Measurements from ENCODE around the gene UBE3B.
"Not testable (repeated sequence)": the region's sequence is repeated elsewhere in the genome, so short reads cannot be mapped to it uniquely, and the experiment has no call there.

DNA sequence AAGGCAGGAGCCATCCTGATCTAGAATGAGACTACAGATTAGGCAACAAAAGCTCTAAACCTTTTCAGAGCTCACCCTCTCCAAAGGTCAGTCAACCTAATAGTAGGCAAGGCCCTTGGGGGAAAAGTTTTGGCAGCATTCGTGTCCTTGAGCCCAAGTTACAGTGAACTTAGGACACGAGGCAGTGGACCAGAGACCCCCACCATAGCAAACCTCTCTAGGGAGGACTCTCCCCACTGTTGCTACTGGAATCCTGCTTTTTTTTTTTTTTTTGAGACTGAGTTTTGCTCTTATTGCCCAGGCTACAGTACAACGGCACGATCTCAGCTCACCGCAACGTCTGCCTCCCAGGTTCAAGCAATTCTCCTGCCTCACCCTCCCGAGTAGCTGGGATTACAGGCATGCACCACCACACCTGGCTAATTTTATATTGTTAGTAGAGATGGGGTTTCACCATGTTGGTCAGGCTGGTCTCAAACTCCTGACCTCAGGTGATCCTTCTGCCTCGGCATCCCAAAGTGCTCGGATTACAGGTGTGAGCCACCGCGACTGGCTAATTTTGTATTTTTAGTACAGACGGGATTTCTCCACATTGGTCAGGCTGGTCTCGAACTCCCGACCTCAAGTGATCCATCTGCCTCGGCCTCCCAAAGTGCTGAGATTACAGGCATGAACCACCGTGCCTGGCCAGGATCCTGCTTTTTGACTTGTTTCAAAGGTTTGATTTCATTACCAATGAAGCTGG lies 3.7 kb upstream of the UBE3B start:
- not testable (repeated sequence) for TF ChIP-seq POLR2AphosphoS5 (IDR thresholded peaks at IDR 0.05); CTCF (IDR thresholded peaks at IDR 0.05); EP300 (IDR thresholded peaks at IDR 0.05; ENCODE audit: low read depth); POLR2A (IDR thresholded peaks at IDR 0.05)
